ENCODE measurements around the gene C4orf54.

DNA sequence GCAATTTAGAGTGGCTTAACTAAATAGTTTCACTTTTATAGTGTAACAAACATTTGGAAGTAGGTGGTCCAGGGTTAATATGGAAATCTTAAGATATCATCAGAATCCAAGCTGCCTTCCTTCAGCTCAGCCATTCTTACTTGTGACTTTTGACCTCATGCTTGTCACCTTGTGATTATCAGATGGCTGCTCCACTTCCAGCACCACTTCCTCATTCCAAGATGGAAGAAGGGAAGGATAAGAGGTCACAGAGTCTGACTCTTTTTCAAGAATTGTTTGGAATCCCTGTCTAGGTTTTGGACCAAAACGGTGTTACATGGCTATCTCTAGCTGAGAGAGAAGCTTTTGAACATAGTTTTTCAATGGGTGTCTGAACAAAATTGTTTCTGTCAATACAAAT lies 43.1 kb downstream of the C4orf54 start:
- no peak for TF ChIP-seq POLR2A (IDR thresholded peaks at IDR 0.05)
- TF ChIP-seq, protein P1, sequence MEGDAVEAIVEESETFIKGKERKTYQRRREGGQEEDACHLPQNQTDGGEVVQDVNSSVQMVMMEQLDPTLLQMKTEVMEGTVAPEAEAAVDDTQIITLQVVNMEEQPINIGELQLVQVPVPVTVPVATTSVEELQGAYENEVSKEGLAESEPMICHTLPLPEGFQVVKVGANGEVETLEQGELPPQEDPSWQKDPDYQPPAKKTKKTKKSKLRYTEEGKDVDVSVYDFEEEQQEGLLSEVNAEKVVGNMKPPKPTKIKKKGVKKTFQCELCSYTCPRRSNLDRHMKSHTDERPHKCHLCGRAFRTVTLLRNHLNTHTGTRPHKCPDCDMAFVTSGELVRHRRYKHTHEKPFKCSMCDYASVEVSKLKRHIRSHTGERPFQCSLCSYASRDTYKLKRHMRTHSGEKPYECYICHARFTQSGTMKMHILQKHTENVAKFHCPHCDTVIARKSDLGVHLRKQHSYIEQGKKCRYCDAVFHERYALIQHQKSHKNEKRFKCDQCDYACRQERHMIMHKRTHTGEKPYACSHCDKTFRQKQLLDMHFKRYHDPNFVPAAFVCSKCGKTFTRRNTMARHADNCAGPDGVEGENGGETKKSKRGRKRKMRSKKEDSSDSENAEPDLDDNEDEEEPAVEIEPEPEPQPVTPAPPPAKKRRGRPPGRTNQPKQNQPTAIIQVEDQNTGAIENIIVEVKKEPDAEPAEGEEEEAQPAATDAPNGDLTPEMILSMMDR (IDR thresholded peaks at IDR 0.05) = no peak

Data from uterus (tissue), 2 donors.